ENCODE measurements around the gene STIMATE. TPM values are rescaled to one million over a fixed set of nuclear protein-coding genes. Genes with fewer than 3 reads are reported as not detected.

Gene STIMATE
- total RNA-seq (2014; rRNA removed; shearing (Covaris generic)): 10.3 and 11.5 TPM in 2 replicates
- 9.2 and 9.3 TPM in 2 replicates for polyA plus RNA-seq (2016; fragmentation: Nextera tagmentation; extraction: Ambion mirVana)

DNA sequence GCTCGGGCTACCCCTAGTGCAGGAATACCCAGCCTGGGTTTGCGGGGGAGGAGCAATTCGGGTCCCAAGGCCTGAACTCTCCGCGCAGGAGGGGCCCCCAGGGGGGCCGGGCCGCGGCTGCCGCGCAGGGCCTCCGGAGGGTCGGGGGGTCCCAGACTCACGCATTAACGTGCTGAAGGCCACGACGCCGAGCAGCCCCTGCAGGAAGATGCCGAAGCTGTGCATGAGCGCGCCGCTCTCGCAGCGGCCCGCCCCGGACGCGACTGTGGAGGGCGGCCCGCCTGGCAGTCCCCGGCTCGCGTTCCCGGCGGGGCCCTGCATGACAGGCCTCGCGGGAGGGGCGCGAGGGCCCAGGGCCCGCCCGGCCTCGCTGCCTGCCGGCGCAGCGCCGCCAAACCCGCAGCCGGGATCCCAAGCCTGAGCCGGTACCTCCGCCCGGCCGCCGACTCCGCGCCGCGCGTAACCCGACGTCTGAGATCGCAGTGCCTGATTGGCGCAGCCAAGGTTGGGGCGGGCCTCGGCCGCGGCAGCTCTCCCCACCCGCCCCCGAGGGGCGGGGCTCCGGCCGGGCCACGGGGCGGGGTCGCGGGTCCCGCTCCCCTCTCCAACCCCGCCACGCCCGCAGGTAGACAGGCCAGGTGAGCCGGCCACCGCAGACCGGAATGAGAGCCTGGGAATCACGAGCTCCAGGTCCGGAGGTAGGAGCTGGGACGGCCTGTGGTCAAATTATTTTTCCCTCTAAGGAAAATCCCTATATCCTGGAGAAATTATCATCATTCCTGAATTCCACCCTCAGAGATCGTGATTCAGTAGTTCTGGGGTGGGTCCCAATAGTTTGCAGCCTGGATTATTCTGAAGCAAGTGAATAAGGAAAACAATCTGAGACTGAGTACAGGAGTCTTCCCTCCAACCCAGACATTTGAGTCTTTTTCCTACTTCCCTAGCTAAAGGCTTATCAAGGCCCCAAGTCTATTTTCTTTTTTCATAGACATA lies at the start of gene STIMATE:
TSS of gene STIMATE (minus strand) at position 419 of the 993 bp plus-strand sequence. CDS start at position 321, 98 bp downstream.
- Histone ChIP-seq H3K9me2 (ENCODE audit: insufficient read depth) (no peaks in the 10 kb centered on the region), H3F3A (ENCODE audit: insufficient read depth) (0 out of 2 replicates have a peak, but pooled peaks cover 8% of the 10 kb centered on the region), H3K4me3 (peak within 1 kb of the TSS; percentile 75), H3K4me1 (ENCODE audit: insufficient read depth) (peaks cover 17% of the 10 kb centered on the region), H3K79me2 (ENCODE audit: insufficient read depth) (peaks cover 31% of the 10 kb centered on the region), H3K9me3 (ENCODE audit: low read depth) (no peaks in the 10 kb centered on the region), H3K27me3 (replicated peaks; ENCODE audit: insufficient read depth) (no peaks in the 10 kb centered on the region), H3K9ac (peak within 1 kb of the TSS; percentile 73), H4K20me1 (ENCODE audit: insufficient read depth) (no peaks in the 10 kb centered on the region), H3K27ac (no peak within 1 kb of the TSS), H3K36me3 (ENCODE audit: low read depth) (no peaks in the 10 kb centered on the region), H3K4me2 (ENCODE audit: unreplicated experiment) (peak within 1 kb of the TSS; percentile 76), H2AFZ (peak within 1 kb of the TSS; percentile 92)
- in situ Hi-C loops (cut with MboI): no loop called here
- peak; percentile 92 for DNase-seq
- 1 to 2% methylated on average over 39 to 73 of the region's 85 CpGs for WGBS, 2 experiments (ENCODE audit: low coverage in 1 of 2, low lambda C conversion rate in 2 of 2, missing lambda C conversion rate in 2 of 2)
- no peak for TF ChIP-seq EZH2phosphoT487 (IDR thresholded peaks at IDR 0.05; ENCODE audit: insufficient read depth, low read depth)
- no peak for TF ChIP-seq EZH2 (IDR thresholded peaks at IDR 0.05; ENCODE audit: insufficient read depth, poor library complexity, severe bottlenecking)

GRCh38 chr3:52939600-52939999 lies 42.3 kb upstream of the STIMATE start:
- Histone ChIP-seq H3K9me3 (ENCODE audit: low read depth) (no peaks in the 10 kb centered on the region), H3F3A (ENCODE audit: insufficient read depth) (no peaks in the 10 kb centered on the region), H3K4me1 (ENCODE audit: insufficient read depth) (no peaks in the 10 kb centered on the region), H3K9me2 (ENCODE audit: insufficient read depth) (no peaks in the 10 kb centered on the region), H3K4me2 (ENCODE audit: unreplicated experiment) (no peak overlapping the region), H3K36me3 (ENCODE audit: low read depth) (no peaks in the 10 kb centered on the region), H3K9ac (no peak overlapping the region), H3K27me3 (replicated peaks; ENCODE audit: insufficient read depth) (no peaks in the 10 kb centered on the region), H3K79me2 (ENCODE audit: insufficient read depth) (no peaks in the 10 kb centered on the region), H4K20me1 (ENCODE audit: insufficient read depth) (no peaks in the 10 kb centered on the region), H3K4me3 (no peak overlapping the region), H2AFZ (no peak overlapping the region), H3K27ac (no peak overlapping the region)
- DNase-seq: peak; percentile 5
- no peak for TF ChIP-seq EZH2 (IDR thresholded peaks at IDR 0.05; ENCODE audit: insufficient read depth, poor library complexity, severe bottlenecking)
- TF ChIP-seq EZH2phosphoT487 (IDR thresholded peaks at IDR 0.05; ENCODE audit: insufficient read depth, low read depth): no peak
- in situ Hi-C loops (cut with MboI): no loop called here

DNA sequence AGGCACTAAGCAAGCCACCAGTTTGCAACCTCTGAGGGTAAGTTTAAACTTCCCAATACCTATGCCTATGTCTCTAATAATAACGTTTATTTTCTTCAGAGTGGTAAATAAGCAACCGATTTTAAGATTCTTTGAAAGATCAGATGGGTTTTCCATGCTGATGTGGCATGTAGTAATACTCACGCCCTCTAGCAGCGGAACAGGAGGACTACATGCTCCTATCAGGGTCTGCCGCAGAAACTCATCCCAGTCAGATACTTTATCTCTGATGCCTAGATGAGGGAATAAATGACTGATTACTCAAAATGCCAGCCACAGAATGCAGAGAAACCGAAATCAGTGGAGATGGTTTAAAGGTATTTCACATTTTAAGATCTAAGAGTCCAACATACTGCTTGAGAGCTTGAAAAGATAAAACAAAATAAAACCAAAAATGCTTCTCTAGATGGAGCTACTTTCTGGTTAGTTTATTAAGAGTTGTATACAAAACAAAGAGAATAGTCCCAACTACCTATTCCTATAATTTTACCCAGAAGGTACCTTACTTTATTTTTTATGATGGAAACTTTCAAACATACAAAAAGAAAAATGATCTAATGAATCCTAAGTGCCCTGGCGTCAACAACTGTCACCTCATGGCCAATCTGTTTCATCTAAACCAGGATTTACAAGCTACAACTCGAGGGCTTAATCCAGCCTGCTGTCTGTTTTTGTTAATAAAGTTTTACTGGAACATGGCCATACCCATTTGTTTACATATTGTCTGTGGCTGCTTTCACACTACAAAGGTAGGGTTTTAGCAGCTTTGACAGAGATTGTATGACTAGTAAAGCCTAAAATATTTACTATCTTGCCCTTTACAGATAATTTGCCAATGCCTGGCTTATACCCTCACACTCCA lies 37.5 kb upstream of the STIMATE start:
- in situ Hi-C loops (cut with MboI): no loop called here
- peak; percentile 81 for DNase-seq
- peak overlapping the region; percentile 22 for H3K9ac ChIP-seq
- no peaks in the 10 kb centered on the region for H3K9me3 ChIP-seq (ENCODE audit: low read depth)
- H3K27ac ChIP-seq: no peak overlapping the region
- H3K4me1 ChIP-seq (ENCODE audit: insufficient read depth): no peaks in the 10 kb centered on the region
- no peaks in the 10 kb centered on the region for H3K27me3 ChIP-seq (replicated peaks; ENCODE audit: insufficient read depth)
- no peak for TF ChIP-seq EZH2 (IDR thresholded peaks at IDR 0.05; ENCODE audit: insufficient read depth, poor library complexity, severe bottlenecking)
- no peak for TF ChIP-seq EZH2phosphoT487 (IDR thresholded peaks at IDR 0.05; ENCODE audit: insufficient read depth, low read depth)
- H3K4me3 ChIP-seq: no peak overlapping the region
- no peaks in the 10 kb centered on the region for H3K36me3 ChIP-seq (ENCODE audit: low read depth)
- H4K20me1 ChIP-seq (ENCODE audit: insufficient read depth): no peaks in the 10 kb centered on the region
- 10 to 11% methylated on average over 8 of the region's 8 CpGs for WGBS, 2 experiments (ENCODE audit: low coverage in 1 of 2, low lambda C conversion rate in 2 of 2, missing lambda C conversion rate in 2 of 2)
- no peaks in the 10 kb centered on the region for H3F3A ChIP-seq (ENCODE audit: insufficient read depth)
- H2AFZ ChIP-seq: peak overlapping the region; percentile 59
- no peaks in the 10 kb centered on the region for H3K9me2 ChIP-seq (ENCODE audit: insufficient read depth)
- no peaks in the 10 kb centered on the region for H3K79me2 ChIP-seq (ENCODE audit: insufficient read depth)
- H3K4me2 ChIP-seq (ENCODE audit: unreplicated experiment): peak overlapping the region; percentile 6

DNA sequence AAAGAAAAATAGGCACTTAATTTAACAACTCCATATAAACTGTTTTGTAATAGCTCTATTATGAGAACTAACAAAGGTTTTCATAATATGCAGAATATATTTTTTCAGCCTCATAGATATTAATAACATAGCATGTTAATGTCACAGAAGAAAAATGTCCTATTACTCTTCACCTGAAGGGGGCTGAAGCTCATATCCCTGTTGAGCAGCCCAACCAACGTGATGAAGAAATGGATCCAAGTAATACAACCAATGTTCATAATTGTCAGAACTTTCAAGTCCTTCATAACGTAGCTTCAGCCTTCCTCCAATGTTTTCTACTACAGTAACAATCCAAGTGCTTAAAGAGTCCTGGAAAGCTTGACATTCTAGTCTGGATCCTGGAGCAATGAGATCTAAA lies 34.5 kb upstream of the STIMATE start:
- Histone ChIP-seq H3K27me3 (replicated peaks; ENCODE audit: insufficient read depth) (no peaks in the 10 kb centered on the region), H4K20me1 (ENCODE audit: insufficient read depth) (no peaks in the 10 kb centered on the region), H3K36me3 (ENCODE audit: low read depth) (no peaks in the 10 kb centered on the region), H2AFZ (no peak overlapping the region), H3K9me3 (ENCODE audit: low read depth) (no peaks in the 10 kb centered on the region), H3K9me2 (ENCODE audit: insufficient read depth) (no peaks in the 10 kb centered on the region), H3K79me2 (ENCODE audit: insufficient read depth) (no peaks in the 10 kb centered on the region), H3K4me2 (ENCODE audit: unreplicated experiment) (no peak overlapping the region), H3K27ac (no peak overlapping the region), H3K4me1 (ENCODE audit: insufficient read depth) (no peaks in the 10 kb centered on the region), H3F3A (ENCODE audit: insufficient read depth) (no peaks in the 10 kb centered on the region), H3K4me3 (no peak overlapping the region), H3K9ac (no peak overlapping the region)
- TF ChIP-seq EZH2phosphoT487 (IDR thresholded peaks at IDR 0.05; ENCODE audit: insufficient read depth, low read depth) (no peak), EZH2 (IDR thresholded peaks at IDR 0.05; ENCODE audit: insufficient read depth, poor library complexity, severe bottlenecking) (no peak)
- in situ Hi-C loops (cut with MboI): no loop called here
- WGBS, 2 experiments (ENCODE audit: low coverage in 1 of 2, low lambda C conversion rate in 2 of 2, missing lambda C conversion rate in 2 of 2): 74 to 79% methylated on average over 2 of the region's 2 CpGs
- DNase-seq: no peak
